Stimulated activated CD4-positive, alpha-beta T cell treated with anti-CD3 and anti-CD28 coated beads, TNF-alpha, amount 100 ng/mL, for 4 hours (primary cell): ENCODE data around the gene GPBAR1.
"Not testable (repeated sequence)": the region's sequence is repeated elsewhere in the genome, so short reads cannot be mapped to it uniquely, and the experiment has no call there.

Experiments used
- DNase-seq, 3 experiments: peaks; one replicate each; pipeline ENCODE4 v3.0.0-alpha.2; 2020; ENCODE audit warnings: low read depth in 3 of 3

The GPBAR1 gene

GRCh38 chr2:218269900-218270720, 9.3 kb downstream of the GPBAR1 start, which contains the start of the genes AAMP and PNKD:
Gene AAMP, minus strand, starts transcription at chr2:218270137. Its CDS starts 51 bp downstream, at chr2:218270086.
Gene PNKD, plus strand, starts transcription at chr2:218270519. Its CDS starts 17 bp downstream, at chr2:218270536.
- peak; percentile 100 for DNase-seq

- DNase-seq = no peak
Observed at GRCh38 chr2:218270721-218271486, 10.1 kb downstream of the GPBAR1 start.

DNA sequence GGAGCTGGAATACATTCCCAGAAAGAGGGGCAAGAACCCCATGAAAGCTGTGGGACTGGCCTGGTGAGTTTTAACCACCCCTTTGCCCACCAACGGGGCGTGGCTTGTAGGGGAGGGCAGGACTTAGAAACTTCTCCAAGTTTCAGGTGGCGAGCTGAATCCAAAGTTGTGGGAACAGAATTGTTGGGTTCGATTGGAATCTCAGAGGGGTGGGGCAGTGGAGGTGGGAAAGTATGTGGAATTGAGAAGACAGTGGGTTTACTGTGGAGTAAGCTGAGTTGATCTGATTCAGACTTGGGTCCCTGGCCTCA, 10.6 kb downstream of the GPBAR1 start:
- no peak for DNase-seq

DNA sequence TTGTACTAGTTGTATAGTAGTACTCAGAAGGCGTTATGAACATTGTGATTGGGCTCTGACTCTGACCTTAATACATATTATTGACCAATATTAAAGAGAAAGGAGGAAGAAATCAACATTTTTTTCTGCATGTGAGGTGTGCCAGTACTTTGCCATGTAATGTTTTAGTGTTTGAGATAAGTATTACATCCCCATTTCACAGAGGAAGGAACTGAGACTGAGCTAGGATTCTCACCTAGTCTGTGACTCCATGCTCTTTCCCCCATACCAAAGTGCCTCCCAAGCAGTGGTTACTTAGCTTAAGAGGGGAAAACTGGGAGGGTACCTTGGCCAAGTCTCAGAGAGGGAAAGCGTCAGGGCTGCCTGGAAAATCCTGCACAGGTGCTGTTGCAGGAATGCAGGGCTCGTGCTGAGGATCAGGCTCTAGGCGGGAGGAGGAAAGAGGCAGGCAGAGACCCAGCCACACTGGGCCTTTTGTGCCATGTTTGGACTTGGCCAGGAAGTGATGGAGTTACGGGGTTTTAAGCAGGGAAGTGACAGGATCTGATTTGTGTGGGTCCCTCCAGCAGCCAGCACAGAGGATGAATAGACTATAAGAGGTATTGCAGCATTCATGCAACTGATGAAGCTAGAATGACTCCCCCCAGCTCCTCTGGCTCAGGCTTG, 11.2 kb downstream of the GPBAR1 start:
- DNase-seq = no peak

DNA sequence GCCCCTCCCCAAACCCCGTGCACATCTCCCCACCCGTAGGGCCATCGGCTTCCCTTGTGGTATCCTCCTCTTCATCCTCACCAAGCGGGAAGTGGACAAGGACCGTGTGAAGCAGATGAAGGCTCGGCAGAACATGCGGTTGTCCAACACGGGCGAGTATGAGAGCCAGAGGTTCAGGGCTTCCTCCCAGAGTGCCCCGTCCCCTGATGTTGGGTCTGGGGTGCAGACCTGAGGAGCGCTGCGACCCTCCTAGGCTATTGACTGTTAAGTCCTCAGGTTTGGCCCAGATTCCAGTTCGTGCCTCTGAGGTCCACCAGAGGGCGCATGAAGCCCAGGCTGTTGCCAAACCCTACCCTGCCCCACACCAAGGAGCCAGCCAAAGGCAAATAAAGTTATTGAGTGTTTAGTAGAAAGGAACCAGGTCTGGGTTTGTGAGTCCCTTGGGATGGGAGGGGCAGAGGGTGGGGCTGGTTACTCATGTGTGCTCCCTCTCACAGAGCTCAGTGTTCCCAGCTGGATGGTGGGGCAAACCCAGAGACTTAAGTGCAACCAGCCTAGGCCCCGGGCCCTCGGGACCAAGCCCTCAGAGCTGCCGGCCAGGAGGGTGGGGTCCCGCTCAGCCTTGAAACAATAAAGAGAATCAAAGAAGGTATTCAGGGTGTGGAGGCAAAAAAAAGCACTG, 11.9 kb downstream of the GPBAR1 start:
- DNase-seq = peak; percentile 47 to 69 (median 63)

DNA sequence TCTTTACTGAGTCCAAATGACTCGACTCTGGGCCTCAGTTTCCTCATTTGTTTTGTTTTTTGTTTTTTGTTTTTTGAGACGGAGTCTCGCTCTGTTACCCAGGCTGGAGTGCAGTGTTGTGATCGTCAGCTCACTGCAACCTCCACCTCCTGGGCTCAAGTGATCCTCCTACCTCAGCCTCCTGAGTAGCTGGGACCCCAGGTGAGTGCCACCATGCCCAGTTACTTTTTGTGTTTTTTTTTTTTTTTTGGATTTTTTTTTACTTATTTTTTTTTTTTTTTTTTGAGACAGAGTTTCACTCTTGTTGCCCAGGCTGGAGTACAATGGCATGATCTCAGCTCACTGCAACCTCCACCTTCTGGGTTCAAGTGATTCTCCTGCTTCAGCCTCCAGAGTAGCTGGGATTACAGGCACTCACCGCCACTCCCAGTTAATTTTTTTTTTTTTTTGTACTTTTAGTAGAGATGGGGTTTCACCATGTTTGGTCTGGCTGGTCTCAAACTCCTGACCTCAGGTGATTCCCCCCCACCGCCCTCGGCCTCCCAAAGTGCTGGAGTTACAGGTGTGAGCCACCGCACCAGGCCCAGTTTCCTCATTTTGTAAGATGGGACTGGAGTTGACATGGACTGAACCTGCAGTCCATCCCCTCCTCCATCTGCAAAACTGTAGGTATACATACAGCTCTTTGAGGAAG, 12.5 kb downstream of the GPBAR1 start:
- DNase-seq = not testable (repeated sequence)

- DNase-seq = no peak
Observed at GRCh38 chr2:218273908-218274249, 13.1 kb downstream of the GPBAR1 start.

GRCh38 chr2:218274586-218274985, 13.8 kb downstream of the GPBAR1 start:
- no peak for DNase-seq

- no peak for DNase-seq
Observed at GRCh38 chr2:218275371-218276072, 14.7 kb downstream of the GPBAR1 start.

DNA sequence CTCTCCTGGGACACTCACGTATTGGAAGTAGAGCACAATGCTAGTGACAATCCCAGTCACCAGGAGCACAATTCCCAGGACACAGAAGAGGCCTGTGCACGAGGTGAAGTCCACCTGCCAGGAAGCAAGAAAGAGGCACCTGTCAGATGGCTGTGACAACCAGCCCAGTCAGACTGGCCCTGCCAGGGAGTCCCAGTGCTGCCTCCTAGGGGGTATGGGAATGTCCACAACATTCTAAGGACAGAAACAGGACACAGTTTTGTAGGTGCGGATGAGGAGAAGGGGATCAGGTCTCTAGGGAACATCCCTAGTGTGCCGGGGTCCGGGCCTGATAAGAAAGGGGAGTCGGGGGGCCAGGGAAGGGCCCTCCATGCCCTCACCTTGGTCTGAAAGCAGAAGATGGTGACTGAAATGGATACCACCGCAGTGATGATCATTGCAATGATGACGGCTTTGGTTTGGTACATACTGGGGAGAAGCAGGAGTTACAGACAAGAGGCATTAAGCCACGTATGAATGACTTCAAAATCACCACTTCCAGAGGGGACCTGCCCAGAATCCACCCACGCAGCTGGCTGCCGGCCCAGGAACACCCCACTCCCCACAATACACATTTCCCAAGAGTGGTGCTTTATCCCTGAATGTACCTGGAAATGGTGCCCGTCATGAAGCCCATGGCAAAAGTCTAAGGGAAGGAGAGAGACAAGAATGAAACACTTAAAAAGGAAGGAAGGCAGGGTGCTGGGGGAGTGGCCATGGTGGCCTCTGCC, 16.4 kb downstream of the GPBAR1 start:
- DNase-seq = no peak

DNA sequence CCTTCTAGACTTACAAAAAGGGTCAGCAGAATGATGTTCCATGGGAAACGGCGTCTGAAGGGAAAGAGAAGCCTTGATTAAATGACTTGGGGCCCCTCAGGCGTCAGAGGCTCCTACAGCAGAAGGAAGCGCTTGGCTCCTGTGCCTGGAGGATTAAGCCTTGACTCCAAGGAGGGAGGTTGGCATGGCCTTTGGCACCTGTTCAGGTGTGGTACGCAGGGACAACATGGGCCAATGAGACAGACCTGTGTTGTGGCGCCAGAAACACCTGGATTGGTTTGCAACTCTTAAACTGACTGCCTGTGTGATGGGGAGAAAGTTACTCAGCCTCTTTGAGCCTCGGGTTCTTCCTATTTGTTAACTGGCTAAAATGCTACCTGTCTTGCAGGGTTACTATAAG, 17.1 kb downstream of the GPBAR1 start:
- no peak for DNase-seq

GRCh38 chr2:218278531-218279360, 17.9 kb downstream of the GPBAR1 start:
- DNase-seq = no peak

DNA sequence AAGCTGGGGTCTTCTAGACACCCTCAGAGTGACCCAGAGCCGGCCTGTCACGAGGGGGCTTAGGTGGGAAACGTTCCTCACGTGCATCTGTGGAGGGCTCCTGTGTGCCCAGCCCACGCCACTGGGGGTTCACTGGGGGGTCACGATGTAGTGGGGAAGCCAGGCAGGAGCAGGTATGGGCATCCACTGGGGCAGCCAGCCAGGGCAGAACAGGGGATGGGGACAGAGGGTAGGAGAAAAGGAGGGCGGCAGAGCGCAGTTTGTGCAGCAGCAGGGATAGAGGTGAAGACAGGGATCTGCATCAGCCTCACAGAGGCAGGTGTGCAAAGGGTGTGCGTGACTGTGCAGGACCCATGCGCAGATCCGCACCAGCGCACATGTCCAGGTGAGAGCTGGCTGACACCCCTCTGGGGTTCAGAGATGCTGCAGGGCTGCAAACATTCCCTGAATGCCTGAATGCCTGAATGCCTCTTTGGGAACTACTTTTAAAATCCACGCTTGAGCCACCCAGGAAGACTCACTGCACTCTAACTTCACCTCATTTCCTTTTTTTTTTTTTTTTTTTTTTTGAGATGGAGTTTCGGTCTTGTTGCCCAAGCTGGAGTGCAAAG, 19.6 kb downstream of the GPBAR1 start:
- DNase-seq = no peak

DNA sequence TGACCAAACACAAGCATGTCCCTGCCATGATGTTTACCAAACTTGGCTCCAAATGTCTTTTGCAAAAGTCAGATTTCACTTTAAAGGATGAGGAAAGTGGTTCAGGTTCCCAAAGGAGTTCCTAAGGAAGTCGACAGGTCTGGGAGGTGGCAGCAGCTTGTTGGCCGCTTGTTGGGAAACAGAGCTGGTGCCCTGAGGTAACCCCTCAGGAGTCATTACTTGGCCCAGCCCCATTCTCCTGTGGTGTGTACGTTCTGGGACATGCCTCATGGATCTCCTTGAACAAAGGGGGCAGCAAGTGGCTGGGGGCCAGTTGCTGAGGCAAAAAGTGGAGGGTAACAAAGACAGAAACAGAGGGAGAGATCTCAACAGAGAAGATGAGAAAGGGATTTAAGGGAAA, 20.6 kb downstream of the GPBAR1 start:
- no peak for DNase-seq

GRCh38 chr2:218282173-218282991, 21.6 kb downstream of the GPBAR1 start:
- DNase-seq = no peak

DNA sequence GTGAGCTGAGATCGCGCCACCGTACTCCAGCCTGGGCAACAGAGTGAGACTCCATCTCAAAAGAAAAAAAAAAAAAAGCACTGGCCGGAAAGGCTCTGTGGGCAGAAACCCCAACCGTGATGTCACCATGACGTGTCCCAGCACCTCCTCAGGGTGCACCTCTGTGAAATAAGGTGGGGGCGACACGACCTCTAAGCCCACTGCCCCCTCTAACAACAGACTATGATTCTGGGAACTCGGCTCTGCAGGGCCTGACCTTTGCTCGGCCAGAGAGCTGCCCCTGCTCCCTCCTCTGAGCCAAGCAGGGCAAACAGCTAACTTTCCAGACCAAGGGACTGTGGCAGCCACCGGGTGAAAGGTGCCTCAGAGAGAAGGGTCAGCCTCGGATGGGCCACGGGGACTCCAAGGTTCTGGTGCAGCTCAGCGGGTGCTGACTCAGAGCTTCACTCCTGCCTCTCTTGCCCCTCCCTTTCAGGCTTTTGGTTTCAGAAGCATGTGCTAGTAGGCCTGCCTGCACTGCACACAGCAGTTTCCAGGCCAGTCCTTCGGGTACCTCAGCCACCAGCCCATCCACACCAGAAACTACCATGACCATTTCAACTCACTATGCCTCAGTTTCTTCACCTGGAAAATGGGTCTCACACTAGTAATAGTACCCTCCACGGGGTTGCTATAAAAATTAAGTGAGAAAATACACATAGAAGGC, 23.4 kb downstream of the GPBAR1 start:
- DNase-seq = peak; percentile 24 to 44 (median 38)

GRCh38 chr2:218285604-218286003, 24.8 kb downstream of the GPBAR1 start:
- no peak for DNase-seq
